GM08714 (cell line): ENCODE measurements around the gene CCDC177.
A peak's percentile ranks its signal among the peaks of the same experiment; 100 is the strongest.

Experiments used
- H3K4me3 ChIP-seq: fragments of 200-500 bp; sonication (Bioruptor generic); 2 replicates; pipeline ENCODE4 v1.5.1; 2014; ENCODE audit warnings: mild to moderate bottlenecking, low read length, inconsistent platforms
- ZNF274 ChIP-seq: IDR thresholded peaks from 2 replicates; pipeline ENCODE4 v1.6.1; 2012; ENCODE audit warnings: mild to moderate bottlenecking, low read depth, low read length

The CCDC177 gene

DNA sequence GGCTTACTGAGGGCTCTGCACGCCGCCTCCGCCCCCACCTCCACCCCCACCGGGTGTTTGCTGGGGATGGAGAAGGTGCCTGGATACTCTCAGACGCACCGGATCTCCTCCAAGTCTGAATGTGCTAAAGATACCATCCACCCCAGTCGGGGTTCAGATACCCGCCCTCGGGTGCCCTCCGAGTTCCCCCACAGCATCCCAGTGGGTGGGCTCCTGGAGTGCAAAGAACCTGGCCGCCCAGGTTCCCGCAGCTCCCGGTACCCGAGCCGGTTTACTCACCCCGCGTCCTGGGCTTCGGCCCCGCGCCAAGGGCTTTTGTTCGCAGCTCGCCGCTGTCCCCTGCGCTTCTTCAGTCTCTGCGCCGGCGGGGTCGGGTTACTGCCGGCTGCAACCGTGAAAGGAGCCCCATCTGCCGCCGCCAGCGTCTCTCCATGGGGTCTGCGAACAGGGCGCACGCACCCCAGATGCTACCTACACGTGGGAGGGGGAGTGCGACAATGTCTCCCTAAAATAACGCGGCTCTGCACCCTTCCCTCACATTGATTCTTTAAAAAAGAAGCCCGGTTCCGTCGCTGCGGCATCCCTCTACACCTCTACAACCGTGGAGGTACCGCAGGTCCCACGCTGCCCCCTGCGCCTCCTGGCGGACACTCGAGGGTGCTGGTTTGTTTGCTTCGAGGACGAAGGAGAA lies at the start of gene CCDC177:
Gene CCDC177 (minus strand): TSS at position 609 of the 691 bp plus-strand sequence. CDS start 1,249 bp downstream, outside the sequence.
- no peak for TF ChIP-seq ZNF274
- no peak within 1 kb of the TSS for H3K4me3 ChIP-seq

DNA sequence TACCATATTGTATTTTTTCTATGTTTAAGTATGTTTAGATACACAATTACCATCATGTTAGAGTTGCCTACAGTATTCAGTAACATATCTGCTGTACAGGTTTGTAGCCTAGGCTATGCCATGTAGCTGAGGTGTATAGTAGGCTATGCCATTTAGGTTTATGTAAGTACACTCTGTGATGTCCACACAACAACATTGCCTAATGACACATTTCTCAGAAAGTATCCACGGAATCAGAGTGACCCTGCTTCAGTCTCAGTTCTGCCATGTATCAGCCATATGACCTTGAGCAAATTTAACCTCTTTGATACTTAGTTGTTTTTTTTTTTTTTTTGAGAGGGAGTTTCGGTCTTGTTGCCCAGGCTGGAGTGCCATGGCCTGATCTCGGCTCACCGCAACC lies 49.5 kb upstream of the CCDC177 start:
- H3K4me3 ChIP-seq: no peak overlapping the region
- no peak for TF ChIP-seq ZNF274

DNA sequence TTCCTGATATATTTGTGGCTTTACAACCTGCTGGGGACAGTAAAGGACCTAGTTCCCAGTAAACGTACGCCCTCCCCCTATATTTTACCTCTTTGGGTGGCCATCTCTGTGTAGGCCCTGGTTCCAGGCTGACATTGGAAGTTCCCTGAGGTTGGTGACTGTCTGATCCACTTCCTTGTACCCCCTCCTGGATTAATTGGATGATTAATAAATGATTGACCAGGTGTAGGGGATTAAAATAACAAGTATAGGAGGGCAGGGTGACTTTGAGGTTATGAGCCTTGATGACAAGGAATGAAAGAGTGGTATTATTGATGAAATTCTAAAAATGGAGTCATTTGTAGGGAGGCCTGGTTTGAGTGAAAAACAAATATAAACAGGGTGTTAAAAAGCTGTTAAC lies 46.3 kb upstream of the CCDC177 start:
- TF ChIP-seq ZNF274: no peak
- 0 out of 2 replicates have a peak overlapping the region, but pooled peaks have one; percentile 15 for H3K4me3 ChIP-seq

DNA sequence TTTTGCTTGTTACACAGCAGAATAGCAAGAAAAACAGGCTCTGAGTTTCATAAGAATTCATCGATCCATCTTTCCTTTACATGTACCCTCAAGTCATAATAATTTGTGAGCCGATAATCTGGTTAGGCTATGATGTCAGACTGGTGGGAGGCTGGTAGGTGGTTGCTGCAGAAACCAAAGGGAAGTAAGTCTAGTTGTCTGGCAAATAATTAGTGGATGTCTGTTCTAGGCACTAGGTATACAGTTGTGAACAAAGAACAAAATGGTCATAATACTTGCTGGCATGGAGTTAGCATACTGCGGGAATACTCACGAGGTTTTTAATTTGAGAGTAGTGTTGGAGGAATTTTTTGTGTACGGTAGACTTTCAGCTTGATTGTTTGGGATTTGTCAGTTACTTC lies 45.5 kb upstream of the CCDC177 start:
- H3K4me3 ChIP-seq: peak overlapping the region; percentile 20; the same call in 1 of the 2 replicates
- no peak for TF ChIP-seq ZNF274

DNA sequence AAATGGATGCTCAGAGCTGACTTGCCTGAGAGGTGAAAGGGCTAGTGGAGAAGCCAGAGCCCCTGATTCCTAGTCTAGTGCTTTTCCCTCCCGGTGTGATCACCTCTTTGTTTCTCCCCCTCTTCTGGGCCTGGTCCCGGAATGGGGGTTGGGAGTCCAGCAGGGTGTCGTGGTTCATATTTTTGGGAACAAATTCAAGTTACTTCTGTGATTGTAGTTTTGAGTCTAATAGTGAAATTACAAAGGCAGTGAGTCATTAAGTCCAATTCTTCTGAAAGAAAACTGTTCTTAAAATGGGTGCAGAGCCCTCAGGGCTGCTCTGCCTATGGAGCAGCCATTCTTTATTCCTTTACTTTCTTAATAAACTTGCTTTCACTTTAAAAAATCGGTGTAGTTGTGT lies 44.3 kb upstream of the CCDC177 start:
- H3K4me3 ChIP-seq: no peak overlapping the region
- TF ChIP-seq ZNF274: no peak

DNA sequence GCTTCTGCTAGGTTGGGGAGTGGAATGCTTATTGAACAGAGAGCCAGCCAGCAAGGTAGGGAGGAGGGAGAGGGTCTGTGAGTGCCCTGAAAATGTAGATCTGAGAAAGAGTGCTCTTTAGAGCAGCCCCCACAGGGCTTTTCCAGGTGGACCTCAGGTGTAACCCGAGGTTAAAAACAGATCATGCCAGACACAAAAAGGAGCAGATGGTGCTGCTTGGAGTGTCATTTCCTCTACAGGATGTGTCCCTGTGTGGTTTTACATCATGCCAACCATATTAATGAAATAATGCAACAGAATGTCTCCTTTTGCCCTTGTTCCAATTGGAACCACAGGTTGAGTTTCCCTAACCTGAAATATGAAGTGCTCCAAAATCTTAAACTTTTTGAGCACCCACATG lies 43.1 kb upstream of the CCDC177 start:
- peak overlapping the region; percentile 11; the same call in 1 of the 2 replicates for H3K4me3 ChIP-seq

DNA sequence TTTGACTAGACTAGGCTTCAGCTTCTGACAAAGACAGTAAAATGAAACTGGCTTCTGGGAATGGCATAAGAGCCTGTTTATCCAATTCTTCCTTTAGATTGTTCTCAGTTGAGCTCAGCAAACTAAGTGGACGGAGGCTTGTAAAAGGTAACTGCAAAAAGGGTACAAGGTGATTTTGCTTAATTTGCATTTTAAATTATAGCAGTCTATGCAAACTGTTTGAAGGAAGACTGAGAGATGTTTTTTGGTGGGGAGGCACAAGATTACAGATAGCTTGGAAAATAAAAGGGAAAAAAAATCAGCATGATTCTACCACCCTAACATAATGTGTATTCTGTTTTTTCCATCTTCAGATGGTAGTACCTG lies 41.7 kb upstream of the CCDC177 start:
- H3K4me3 ChIP-seq: peak overlapping the region; percentile 79
- no peak for TF ChIP-seq ZNF274

More for the DNA sequence above, 43.1 kb upstream of the CCDC177 start:
- no peak for TF ChIP-seq ZNF274

DNA sequence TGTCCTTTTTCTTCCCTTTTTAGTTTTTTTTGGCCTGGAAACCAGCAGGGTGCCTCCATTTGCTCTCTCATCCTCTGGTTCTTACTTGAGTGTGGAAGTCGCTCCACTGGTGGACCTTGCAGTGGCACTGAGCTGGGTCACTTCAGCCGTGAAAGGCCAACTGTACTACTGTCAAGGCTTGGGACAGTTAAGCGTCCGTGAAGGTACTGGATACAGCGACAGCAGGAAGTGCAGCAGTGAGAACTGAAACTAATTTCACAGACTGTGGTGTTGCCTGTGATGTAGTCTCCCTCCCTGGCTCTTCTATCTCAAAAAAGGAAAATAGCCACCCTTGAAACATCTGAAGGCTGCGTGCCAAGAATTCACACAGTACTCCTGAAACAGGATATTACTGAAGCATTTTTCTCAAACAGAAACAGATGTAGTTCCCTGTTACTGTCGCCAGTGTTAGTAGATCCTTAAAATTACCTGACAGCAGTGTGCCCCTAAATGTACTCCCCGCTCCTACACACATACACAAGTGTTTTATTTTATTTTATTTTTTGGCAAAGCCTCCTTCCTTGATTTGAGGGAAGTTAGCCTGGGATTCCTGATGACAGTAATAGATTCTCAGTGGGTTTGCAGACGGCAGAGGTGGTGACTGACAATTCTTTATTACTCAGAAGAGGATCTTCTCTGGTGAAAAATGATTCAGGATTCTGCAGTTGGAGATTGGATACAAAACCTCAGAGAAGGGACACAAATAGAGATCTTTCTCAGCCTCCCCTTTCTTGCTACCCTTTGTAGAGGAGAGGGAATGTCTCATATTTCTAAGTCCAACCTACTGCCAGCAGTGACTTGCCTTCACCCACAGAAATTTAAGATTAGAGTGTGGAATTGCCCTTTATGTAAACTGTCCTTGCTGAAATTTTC lies 41.1 kb upstream of the CCDC177 start:
- H3K4me3 ChIP-seq: peak overlapping the region; percentile 83
- TF ChIP-seq ZNF274: no peak

DNA sequence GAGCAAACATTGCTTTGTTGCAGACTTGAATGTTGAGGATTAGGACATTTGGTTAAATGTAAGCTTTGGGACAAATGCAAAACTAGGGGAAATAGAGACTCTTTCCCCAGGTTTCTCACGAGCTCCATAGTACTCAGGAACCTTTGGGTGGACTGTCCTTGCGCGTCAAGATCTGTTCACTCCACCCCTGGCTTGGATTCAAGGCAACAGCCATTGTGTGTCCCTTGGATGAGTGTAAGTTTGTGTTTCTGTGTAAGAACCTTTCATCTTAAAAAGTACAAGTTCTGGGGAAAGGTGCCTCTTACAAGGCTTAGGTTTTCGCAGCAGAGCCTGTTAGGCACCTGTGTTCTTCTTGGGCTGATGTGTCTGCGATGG lies 40.4 kb upstream of the CCDC177 start:
- no peak for TF ChIP-seq ZNF274
- peak overlapping the region; percentile 83; the same call in 1 of the 2 replicates for H3K4me3 ChIP-seq

DNA sequence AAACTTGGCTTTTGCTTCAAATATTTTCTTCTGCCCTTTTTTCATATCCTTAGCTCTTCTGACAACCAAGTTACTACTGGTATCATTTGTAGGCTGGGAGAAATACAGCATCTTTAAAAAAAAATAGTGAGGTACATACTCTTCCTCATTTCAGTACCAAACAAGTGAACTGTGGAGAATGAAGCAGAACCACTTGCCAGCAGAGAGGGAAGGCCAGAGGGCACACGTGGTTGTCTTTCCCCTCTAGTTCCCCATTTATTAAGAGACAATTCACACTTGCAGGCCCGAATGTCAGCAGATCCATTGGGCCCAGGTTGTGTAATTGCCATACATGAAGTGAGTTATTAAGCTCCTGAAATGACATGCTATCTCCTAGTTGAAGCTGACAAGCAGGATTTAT lies 39.9 kb upstream of the CCDC177 start:
- H3K4me3 ChIP-seq: peak overlapping the region; percentile 83; the same call in 1 of the 2 replicates
- no peak for TF ChIP-seq ZNF274

DNA sequence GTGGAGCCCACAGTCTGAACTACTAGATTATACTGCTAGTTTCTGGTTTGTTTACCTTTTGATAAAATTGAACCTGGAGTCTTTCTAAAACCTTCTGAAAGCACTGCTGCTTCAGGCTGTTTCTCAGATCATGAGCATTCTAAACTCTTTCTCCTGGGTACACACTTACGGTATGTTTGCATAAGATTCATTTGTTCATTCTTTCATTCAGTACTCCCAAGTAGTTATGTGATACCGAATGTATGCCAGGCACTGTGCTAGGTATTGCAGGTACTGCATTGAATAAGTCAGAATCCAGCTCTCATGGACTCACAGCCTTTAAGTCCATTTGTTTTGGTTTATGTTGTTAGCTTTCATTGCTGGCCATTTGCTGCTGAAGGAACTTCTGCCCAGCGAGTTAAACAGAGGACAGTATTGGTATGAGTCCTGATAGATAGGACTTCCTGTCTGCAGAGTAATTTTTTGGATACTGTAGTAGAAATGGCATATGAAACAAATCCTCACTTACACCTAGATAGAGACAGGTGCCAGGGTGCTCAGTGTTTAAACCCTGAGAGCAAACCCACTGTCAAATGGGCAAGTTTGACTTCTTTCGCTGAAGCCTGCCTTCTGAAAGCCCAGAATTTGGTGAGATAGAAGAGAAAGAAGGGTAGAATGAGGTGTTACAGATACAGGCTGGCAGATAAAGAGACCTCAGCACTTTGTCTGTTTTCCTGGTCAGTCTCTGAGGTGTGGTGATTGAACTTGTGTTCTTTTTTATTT lies 38.8 kb upstream of the CCDC177 start:
- TF ChIP-seq ZNF274: no peak
- peak overlapping the region; percentile 83 for H3K4me3 ChIP-seq

DNA sequence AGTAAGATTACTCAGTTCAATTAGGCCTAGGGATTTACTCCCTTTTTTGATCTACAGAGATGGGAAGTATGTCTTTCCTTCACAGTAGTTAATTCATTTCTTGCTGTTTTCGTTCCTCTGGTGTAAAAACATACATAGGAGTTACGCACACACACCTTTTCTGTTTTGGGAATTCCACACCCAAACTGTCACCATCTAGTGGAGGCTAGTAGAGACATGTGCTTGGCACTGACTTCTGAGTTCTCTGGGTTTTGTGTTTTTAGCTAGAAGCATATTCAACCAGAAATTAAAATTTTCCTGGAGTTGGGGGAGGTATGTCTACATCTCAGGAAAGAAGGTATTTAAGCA lies 38.1 kb upstream of the CCDC177 start:
- no peak for TF ChIP-seq ZNF274
- H3K4me3 ChIP-seq: peak overlapping the region; percentile 83

DNA sequence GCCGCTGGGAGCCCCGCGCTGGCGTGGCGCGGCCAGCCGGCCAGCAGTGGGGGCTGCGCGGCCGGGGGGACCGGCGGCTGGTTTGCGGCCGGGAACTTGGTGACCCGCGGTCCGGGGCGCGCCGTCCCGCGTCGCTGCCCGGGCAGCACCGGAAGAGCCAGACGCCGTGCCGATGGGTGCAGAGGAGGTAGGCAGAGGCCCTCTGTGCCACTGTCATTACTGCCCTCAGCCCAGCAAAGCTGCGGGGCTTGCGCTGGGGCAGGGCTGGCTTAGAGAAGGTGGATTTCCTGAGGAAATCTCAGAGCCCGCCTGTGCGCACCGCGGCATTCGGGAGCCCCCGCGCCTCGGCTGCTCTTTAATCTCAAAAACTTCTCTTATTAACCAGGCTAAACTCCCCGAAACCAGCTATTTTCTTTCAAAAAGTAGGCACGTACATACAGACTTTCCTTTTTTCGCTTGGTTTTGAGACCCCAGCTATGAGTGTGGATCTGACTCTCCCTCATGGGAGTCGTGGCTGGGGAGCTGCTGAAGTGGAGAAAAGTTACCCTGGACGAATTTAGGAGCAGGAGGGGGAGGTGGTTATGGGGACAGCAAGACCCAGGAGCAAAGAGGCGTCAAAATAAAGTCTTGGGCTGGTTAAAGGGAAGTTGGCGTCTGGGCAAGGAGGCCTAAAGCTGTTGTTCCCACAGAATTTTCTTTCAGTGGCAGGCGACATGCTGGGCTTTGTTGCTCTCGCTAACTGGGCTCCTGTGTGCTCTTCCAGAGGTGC lies 37.5 kb upstream of the CCDC177 start:
- H3K4me3 ChIP-seq: peak overlapping the region; percentile 83
- TF ChIP-seq ZNF274: no peak
